ENCODE data around the gene SERPINB10. TPM values are rescaled to one million over a fixed set of nuclear protein-coding genes. Genes with fewer than 3 reads are reported as not detected.

SERPINB10 gene
- total RNA-seq, 3 donors from 2014 or later: 0.15 TPM; not detected in 2

GRCh38 chr18:63969942-63970808 is 62.4 kb downstream of the SERPINB10 start, which contains the start of gene SERPINB8:
SERPINB8 (plus strand) TSS chr18:63970081; CDS start chr18:63978309, 8,228 bp downstream.
- H3K9me3 ChIP-seq: no peaks in the 10 kb centered on the region
- TF ChIP-seq CTCF (IDR thresholded peaks at IDR 0.05) (no peak), POLR2A (IDR thresholded peaks at IDR 0.05) (peak; percentile 74), POLR2AphosphoS5 (IDR thresholded peaks at IDR 0.05) (peak; percentile 73 to 92 (median 79))
- intact Hi-C loops (cut with DNase I; ENCODE audit: low total_unique reads): no loop called here
- H3K27me3 ChIP-seq: no peaks in the 10 kb centered on the region
- peak within 1 kb of the TSS; percentile 99 for H3K27ac ChIP-seq
- peak within 1 kb of the TSS; percentile 85 to 93 (median 88) for H3K4me3 ChIP-seq
- peak; percentile 94 to 95 for DNase-seq (ENCODE audit: low spot score in 2 of 2)
- peaks cover 0 to 7% of the 10 kb centered on the region in 2 donors for H3K4me1 ChIP-seq
- no peaks in the 10 kb centered on the region for H3K36me3 ChIP-seq

- intact Hi-C loops (cut with DNase I; ENCODE audit: low total_unique reads): no loop called here
- Histone ChIP-seq H3K36me3 (no peaks in the 10 kb centered on the region), H3K27me3 (no peaks in the 10 kb centered on the region), H3K9me3 (no peaks in the 10 kb centered on the region), H3K27ac (peak overlapping the region; percentile 99), H3K4me3 (peak overlapping the region; percentile 85 to 93 (median 88)), H3K4me1 (peaks cover 0 to 7% of the 10 kb centered on the region in 2 donors)
- no peak for TF ChIP-seq POLR2A (IDR thresholded peaks at IDR 0.05)
- TF ChIP-seq CTCF (IDR thresholded peaks at IDR 0.05): no peak
- TF ChIP-seq POLR2AphosphoS5 (IDR thresholded peaks at IDR 0.05): no peak
- peak in 1 of 2 donors; percentile 30 for DNase-seq (ENCODE audit: low spot score in 2 of 2)
Measured at GRCh38 chr18:63970809-63971205, 63.0 kb downstream of the SERPINB10 start.

- H3K27me3 ChIP-seq: no peaks in the 10 kb centered on the region
- intact Hi-C loops (cut with DNase I; ENCODE audit: low total_unique reads): no loop called here
- peak overlapping the region; percentile 99 for H3K27ac ChIP-seq
- H3K4me1 ChIP-seq: peaks cover 0 to 7% of the 10 kb centered on the region in 2 donors
- no peaks in the 10 kb centered on the region for H3K9me3 ChIP-seq
- H3K36me3 ChIP-seq: no peaks in the 10 kb centered on the region
- no peak for DNase-seq (ENCODE audit: low spot score in 2 of 2)
- no peak for TF ChIP-seq CTCF (IDR thresholded peaks at IDR 0.05)
- TF ChIP-seq POLR2AphosphoS5 (IDR thresholded peaks at IDR 0.05): no peak
- no peak for TF ChIP-seq POLR2A (IDR thresholded peaks at IDR 0.05)
- H3K4me3 ChIP-seq: peak overlapping the region; percentile 85 to 93 (median 88)
Measured at GRCh38 chr18:63971320-63972001, 63.7 kb downstream of the SERPINB10 start.

GRCh38 chr18:63972002-63972376 is 64.2 kb downstream of the SERPINB10 start:
- no peaks in the 10 kb centered on the region for H3K27me3 ChIP-seq
- peak overlapping the region in 1 of 2 donors; percentile 99 for H3K27ac ChIP-seq
- intact Hi-C loops (cut with DNase I; ENCODE audit: low total_unique reads): no loop called here
- H3K4me3 ChIP-seq: no peak overlapping the region
- peaks cover 0 to 7% of the 10 kb centered on the region in 2 donors for H3K4me1 ChIP-seq
- no peak for TF ChIP-seq POLR2AphosphoS5 (IDR thresholded peaks at IDR 0.05)
- TF ChIP-seq POLR2A (IDR thresholded peaks at IDR 0.05): no peak
- no peak for TF ChIP-seq CTCF (IDR thresholded peaks at IDR 0.05)
- H3K9me3 ChIP-seq: no peaks in the 10 kb centered on the region
- no peak for DNase-seq (ENCODE audit: low spot score in 2 of 2)
- H3K36me3 ChIP-seq: no peaks in the 10 kb centered on the region

GRCh38 chr18:63974991-63975390 is 67.2 kb downstream of the SERPINB10 start:
- Histone ChIP-seq H3K4me1 (no peaks in the 10 kb centered on the region), H3K36me3 (no peaks in the 10 kb centered on the region), H3K27ac (no peak overlapping the region), H3K27me3 (no peaks in the 10 kb centered on the region), H3K4me3 (no peak overlapping the region), H3K9me3 (no peaks in the 10 kb centered on the region)
- no peak for DNase-seq (ENCODE audit: low spot score in 2 of 2)
- TF ChIP-seq POLR2AphosphoS5 (IDR thresholded peaks at IDR 0.05) (no peak), POLR2A (IDR thresholded peaks at IDR 0.05) (no peak), CTCF (IDR thresholded peaks at IDR 0.05) (no peak)
- intact Hi-C loops (cut with DNase I; ENCODE audit: low total_unique reads): no loop called here
